ENCODE results near the gene ZNF469.

Gene ZNF469

DNA sequence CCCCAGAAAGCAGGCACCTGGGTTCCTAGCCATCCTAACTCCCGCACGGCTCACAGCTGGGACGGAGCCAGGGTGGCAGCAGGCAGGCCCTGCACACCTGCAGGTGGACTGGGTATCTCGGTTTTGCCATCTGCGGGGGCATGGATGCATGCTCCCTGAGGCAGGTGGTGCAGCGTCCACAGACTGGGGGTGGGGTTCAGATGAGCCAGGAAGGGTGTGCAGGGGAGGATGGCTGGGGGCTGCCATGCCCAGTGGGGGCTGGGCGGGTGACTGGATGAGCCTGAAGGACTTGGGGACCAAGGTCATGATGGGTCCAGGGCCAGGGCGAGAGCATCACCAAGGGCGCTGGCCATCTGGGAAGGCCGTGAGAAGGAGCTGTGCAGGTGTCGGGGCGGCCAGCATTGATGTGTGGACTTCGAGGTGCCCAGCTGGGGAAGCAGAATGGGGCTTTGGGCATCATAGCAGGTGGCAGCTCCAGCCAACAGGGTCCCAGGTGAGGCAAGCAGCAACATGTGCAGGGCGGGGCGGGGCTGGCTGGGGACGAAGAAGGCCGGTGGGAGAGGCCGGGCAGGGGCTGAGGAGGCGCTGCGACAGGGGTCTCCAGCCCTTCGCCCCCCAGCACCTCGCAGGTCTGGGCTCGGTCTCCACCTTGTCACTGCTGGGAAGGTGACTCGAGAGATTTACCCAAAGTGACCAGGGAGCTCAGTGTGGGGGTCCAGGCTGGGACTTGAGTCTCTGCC, 41.0 kb upstream of the ZNF469 start:
- no peak overlapping the region for H3K27ac ChIP-seq (ENCODE audit: low read depth, low read length)
- no peaks in the 10 kb centered on the region for H3K79me2 ChIP-seq (ENCODE audit: control insufficient read depth, insufficient read depth, low read length, unreplicated experiment)
- no peak overlapping the region for H3K4me3 ChIP-seq (ENCODE audit: low read depth, low read length)
- H3K27me3 ChIP-seq (ENCODE audit: insufficient read depth, low read length), result no peaks in the 10 kb centered on the region
- no peak overlapping the region for H2AFZ ChIP-seq (ENCODE audit: low read length, unreplicated experiment)
- H3K36me3 ChIP-seq (ENCODE audit: insufficient read depth, low read length), result no peaks in the 10 kb centered on the region
- no peaks in the 10 kb centered on the region for H3K4me1 ChIP-seq (ENCODE audit: control insufficient read depth, insufficient read depth, low read length, unreplicated experiment)

DNA sequence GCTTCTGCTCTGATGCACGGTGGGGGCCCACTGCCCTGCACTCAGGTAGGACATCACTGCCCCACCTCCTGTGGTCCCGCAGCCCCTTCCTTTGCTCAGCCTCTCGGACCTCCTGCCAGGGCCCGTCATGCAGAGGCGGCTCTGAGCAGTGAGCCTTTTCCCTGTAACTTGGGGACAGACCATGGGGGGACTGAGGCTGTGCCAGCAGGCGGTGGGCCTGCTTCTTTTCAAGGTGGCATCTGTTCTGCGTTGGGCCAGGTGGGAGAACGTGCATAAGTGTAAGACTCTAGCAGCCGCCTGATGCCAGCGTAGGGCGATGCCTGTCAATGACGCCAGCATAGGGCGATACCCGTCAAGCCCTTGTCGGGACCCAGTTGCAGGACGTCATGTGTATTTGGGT, 40.3 kb upstream of the ZNF469 start:
- no peaks in the 10 kb centered on the region for H3K36me3 ChIP-seq (ENCODE audit: insufficient read depth, low read length)
- no peak overlapping the region for H2AFZ ChIP-seq (ENCODE audit: low read length, unreplicated experiment)
- no peaks in the 10 kb centered on the region for H3K79me2 ChIP-seq (ENCODE audit: control insufficient read depth, insufficient read depth, low read length, unreplicated experiment)
- no peak overlapping the region for H3K27ac ChIP-seq (ENCODE audit: low read depth, low read length)
- H3K4me3 ChIP-seq (ENCODE audit: low read depth, low read length), result no peak overlapping the region
- no peaks in the 10 kb centered on the region for H3K4me1 ChIP-seq (ENCODE audit: control insufficient read depth, insufficient read depth, low read length, unreplicated experiment)
- no peaks in the 10 kb centered on the region for H3K27me3 ChIP-seq (ENCODE audit: insufficient read depth, low read length)

DNA sequence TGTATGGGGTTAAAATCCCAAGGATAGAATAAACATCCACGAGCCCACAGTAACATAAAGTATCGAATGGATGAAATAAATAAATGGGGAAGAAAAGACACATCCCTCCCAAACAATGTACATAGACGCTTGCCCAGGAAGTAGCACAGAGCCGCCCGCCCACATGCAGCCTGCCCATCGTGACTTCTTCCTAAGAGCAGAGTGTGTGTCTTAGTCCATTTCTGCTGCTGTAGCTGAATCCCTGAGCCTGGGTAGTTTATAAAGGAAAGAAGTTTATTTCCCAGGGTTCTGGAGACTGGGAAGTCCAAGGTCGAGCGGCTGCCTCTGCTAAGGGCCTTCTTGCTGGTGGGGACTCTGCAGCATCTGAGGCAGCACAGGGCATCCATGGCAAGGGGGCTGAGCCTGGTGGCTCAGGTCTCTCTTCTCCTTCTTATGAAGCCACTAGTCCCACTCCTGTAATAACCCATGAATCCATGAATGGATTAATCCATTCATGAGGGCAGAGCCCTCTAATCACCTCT, 39.4 kb upstream of the ZNF469 start:
- Histone ChIP-seq H3K4me1 (ENCODE audit: control insufficient read depth, insufficient read depth, low read length, unreplicated experiment) (no peaks in the 10 kb centered on the region), H3K36me3 (ENCODE audit: insufficient read depth, low read length) (no peaks in the 10 kb centered on the region)

DNA sequence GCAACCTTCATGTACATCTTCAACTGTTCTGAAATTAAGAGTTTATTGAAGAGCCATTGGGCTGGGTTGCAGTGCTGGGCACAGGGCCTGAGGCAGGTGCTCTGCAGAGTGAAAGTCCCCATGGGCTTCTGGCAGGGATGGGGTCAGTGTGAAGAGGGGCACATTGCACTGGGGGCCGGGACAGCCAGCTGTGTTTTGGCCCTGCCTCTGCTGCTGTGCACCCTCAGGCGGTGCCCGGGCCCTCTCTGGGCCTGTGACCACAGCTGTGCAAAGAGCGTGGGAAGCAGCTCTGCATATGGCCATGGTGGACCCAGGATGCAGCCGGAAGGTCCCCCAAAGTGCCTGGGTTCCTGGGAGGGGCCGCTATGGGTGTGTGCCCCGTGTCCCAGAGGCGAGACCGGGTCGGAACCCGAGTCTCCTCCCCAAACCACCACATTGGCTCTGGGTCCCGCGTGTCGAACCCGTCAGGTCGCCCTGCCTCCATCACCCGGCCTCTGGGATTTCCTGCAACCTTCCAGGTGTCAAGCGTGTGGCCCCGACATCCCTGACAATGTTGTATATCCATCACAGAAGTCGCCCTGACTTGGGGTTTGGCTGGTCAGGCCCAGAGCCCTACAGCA, 38.2 kb upstream of the ZNF469 start:
- Histone ChIP-seq H3K27me3 (ENCODE audit: insufficient read depth, low read length) (no peaks in the 10 kb centered on the region), H3K36me3 (ENCODE audit: insufficient read depth, low read length) (no peaks in the 10 kb centered on the region), H3K4me1 (ENCODE audit: control insufficient read depth, insufficient read depth, low read length, unreplicated experiment) (no peaks in the 10 kb centered on the region), H3K79me2 (ENCODE audit: control insufficient read depth, insufficient read depth, low read length, unreplicated experiment) (no peaks in the 10 kb centered on the region), H3K27ac (ENCODE audit: low read depth, low read length) (no peak overlapping the region), H2AFZ (ENCODE audit: low read length, unreplicated experiment) (no peak overlapping the region), H3K4me3 (ENCODE audit: low read depth, low read length) (no peak overlapping the region)

More for the DNA sequence above, 39.4 kb upstream of the ZNF469 start:
- H3K4me3 ChIP-seq (ENCODE audit: low read depth, low read length), result no peak overlapping the region
- H3K79me2 ChIP-seq (ENCODE audit: control insufficient read depth, insufficient read depth, low read length, unreplicated experiment), result no peaks in the 10 kb centered on the region
- no peak overlapping the region for H2AFZ ChIP-seq (ENCODE audit: low read length, unreplicated experiment)
- H3K27me3 ChIP-seq (ENCODE audit: insufficient read depth, low read length), result no peaks in the 10 kb centered on the region
- H3K27ac ChIP-seq (ENCODE audit: low read depth, low read length), result no peak overlapping the region

DNA sequence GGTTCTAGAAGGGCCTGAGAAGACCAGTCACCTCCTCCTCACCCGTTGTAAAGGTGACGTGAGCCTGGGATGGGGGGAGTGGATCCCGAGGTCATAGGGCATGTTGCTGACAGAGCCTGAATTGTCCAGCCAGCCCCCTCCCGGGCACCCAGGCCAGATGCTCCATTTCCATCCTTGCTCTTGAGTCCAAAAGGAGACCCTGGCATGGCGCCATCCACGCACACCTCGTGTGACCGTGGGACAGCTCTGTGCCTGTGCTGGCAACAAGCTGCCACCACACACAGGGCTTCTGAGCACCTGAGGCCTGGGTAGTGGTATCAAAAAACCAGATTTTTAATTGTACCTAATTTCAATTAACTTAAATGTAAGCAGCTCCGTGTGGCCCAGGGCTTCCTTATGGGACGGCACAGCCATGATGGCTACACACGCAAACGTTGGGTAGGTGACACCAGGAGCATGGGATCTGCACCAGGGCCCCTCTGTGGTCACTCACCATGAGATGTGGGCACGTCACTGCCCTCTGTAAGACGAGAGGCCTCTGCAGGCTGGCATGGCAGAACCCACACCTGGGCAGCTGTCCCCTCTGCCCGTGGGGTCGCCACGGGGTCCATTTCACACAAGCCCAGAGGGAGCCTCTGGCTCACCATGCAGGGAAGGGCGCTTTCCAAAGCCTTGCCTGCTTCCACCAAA, 37.6 kb upstream of the ZNF469 start:
- Histone ChIP-seq H3K27ac (ENCODE audit: low read depth, low read length) (no peak overlapping the region), H3K36me3 (ENCODE audit: insufficient read depth, low read length) (no peaks in the 10 kb centered on the region), H3K27me3 (ENCODE audit: insufficient read depth, low read length) (no peaks in the 10 kb centered on the region), H3K4me3 (ENCODE audit: low read depth, low read length) (no peak overlapping the region), H2AFZ (ENCODE audit: low read length, unreplicated experiment) (no peak overlapping the region), H3K79me2 (ENCODE audit: control insufficient read depth, insufficient read depth, low read length, unreplicated experiment) (no peaks in the 10 kb centered on the region), H3K4me1 (ENCODE audit: control insufficient read depth, insufficient read depth, low read length, unreplicated experiment) (no peaks in the 10 kb centered on the region)

DNA sequence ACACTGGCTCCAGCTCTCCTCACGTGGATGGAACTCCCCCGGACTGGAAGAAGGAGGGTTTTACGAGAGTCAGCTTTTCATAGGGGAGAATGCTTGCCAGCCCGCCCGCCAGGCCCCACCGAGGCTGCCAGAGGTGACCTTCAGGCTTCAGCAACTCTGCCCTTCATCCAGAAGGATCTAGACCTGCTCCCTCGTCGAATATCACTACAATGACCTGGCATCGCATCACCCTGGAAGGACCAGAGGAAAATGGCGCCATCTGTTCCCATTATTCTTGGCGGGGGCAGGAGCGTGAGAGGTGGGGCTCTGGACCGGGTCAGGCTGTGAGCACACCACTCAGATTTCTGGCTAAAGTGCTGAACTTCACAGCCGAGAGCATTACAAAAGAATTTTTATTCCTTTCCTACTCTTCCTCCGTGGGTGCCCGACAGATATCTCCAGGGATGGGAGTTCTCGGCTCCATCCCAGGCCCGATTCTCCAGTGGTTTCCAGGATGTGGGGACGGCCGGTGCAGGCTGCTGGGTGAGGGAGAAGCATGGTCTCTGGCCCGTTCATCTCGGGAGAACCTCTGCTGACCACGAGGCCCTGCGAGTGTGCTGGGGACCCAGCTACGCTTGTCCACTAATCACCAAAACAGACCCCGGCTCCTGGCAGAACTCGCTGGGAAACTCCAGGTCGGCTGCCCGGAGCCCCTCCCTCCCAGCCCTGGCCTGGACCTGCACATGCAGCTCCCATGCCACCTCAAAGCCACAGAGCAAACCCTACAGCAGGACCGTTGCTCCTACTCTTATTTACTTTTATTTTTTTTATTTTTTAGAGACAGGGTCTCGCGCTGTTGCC, 36.8 kb upstream of the ZNF469 start:
- Histone ChIP-seq H2AFZ (ENCODE audit: low read length, unreplicated experiment) (no peak overlapping the region), H3K27ac (ENCODE audit: low read depth, low read length) (no peak overlapping the region), H3K27me3 (ENCODE audit: insufficient read depth, low read length) (no peaks in the 10 kb centered on the region), H3K36me3 (ENCODE audit: insufficient read depth, low read length) (no peaks in the 10 kb centered on the region), H3K79me2 (ENCODE audit: control insufficient read depth, insufficient read depth, low read length, unreplicated experiment) (no peaks in the 10 kb centered on the region), H3K4me1 (ENCODE audit: control insufficient read depth, insufficient read depth, low read length, unreplicated experiment) (no peaks in the 10 kb centered on the region), H3K4me3 (ENCODE audit: low read depth, low read length) (no peak overlapping the region)

DNA sequence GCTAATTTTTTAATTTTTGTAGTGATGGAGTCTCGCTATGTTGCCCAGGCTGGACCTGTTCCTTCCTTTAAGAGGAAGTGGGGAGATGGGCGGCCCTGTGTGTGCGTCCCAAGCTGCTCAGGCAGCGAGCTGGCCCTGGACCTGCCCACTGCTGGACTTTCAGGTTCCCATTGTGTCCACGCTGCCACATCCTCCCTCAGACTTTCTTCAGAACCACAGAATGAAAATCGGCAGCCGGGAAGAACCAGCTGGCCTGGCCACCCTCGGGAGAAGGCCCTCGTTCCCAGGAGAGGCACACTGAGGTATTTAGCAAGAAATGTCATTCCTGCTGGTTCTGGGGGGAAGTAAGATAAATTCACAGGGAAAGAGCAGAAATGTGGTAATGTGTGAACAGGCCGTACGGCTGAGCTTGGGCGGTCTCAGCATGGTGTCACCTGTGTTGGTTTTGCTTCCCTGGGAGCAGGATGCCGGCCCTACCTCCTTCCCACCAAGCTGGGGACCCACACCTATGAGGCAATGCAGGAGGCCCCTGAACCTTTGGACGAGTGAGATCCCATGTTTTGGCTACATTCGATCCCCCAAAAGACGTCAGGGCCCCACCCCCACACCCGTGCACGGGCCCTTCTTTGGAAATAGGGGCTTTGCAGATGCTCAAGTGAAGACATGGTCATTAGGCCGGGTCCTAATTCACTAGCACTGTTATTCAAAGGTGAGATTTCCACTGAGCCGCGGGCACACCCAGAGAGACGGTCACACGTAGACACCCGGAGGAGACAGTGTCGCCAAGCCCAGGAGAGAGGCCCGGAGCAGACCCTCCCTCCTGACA, 35.9 kb upstream of the ZNF469 start:
- Histone ChIP-seq H3K79me2 (ENCODE audit: control insufficient read depth, insufficient read depth, low read length, unreplicated experiment) (no peaks in the 10 kb centered on the region), H2AFZ (ENCODE audit: low read length, unreplicated experiment) (no peak overlapping the region), H3K27ac (ENCODE audit: low read depth, low read length) (no peak overlapping the region), H3K4me3 (ENCODE audit: low read depth, low read length) (no peak overlapping the region), H3K4me1 (ENCODE audit: control insufficient read depth, insufficient read depth, low read length, unreplicated experiment) (no peaks in the 10 kb centered on the region), H3K27me3 (ENCODE audit: insufficient read depth, low read length) (no peaks in the 10 kb centered on the region), H3K36me3 (ENCODE audit: insufficient read depth, low read length) (no peaks in the 10 kb centered on the region)

DNA sequence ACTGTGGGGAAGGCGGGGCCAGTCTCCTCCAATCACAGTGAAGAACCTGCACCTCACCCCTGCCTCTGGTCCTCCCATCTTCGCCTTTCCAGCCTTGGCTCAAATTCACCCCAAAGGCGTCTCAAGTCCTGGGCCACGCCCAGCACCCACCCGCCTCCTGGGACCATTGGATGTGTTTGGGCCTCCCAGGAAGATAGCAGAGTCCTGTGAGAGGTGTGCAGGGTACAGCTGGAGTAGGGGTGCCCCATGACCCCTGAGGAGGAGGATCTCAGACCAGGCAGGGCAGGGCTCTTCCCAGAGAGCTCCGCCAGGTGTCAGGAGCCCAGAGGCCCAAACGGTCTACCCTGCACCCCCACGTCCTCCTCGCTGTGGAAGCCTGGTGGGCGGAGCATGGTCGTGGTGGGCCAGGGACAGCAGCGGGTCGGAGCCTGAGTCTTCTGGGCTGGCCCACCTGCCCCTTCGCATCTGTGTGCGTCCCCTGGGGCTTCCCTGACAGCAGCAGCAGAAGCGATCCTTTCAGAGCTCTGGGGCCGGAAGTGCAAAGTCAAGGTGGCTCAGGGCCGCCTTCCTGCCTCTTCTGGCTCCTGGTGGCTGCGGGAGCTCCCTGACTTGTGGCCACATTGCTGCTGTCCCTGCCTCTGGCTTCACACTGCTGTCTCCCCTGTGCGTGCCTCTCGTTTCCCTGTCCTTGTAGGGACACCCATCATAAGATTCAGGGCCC, 34.9 kb upstream of the ZNF469 start:
- H3K27ac ChIP-seq (ENCODE audit: low read depth, low read length), result no peak overlapping the region
- no peaks in the 10 kb centered on the region for H3K79me2 ChIP-seq (ENCODE audit: control insufficient read depth, insufficient read depth, low read length, unreplicated experiment)

DNA sequence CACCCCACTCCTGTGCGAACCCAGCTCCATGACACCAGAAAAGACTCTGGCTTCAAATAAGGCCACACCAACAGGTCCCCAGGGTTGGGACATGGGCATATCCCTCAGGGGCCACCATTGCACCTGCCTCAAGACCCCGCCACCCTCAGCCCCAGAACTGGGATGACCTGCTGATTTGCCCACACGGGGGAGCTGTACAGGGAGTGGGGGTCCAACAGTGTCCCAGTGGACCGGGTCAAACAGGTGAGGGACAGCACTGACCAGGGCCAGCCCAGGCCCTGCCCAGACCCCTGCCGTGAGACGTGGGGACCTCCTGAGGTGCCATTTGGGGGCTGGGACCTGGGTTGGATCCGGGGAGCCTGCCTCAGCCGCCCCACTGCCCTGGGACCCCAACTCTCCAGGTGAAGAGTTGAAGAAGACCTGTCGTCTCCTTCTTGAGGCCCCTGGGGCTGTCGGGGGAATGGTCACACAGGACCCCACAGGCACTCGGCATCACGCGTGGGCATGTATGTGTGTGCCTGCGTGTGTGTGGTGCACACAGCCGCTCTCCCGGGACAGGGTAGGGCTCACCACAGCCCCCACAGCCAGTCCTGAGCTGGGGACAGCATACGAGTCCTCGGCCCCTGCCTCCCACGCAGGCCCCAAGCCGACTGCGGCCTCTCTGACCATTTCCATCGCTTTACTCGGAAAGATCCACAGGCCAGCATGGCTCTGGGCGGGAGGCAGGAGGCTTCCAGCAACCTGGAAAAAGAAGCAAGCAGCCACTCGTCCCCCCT, 34.2 kb upstream of the ZNF469 start:
- no peaks in the 10 kb centered on the region for H3K79me2 ChIP-seq (ENCODE audit: control insufficient read depth, insufficient read depth, low read length, unreplicated experiment)
- H3K27ac ChIP-seq (ENCODE audit: low read depth, low read length), result no peak overlapping the region
- H3K4me3 ChIP-seq (ENCODE audit: low read depth, low read length), result no peak overlapping the region
- H3K4me1 ChIP-seq (ENCODE audit: control insufficient read depth, insufficient read depth, low read length, unreplicated experiment), result no peaks in the 10 kb centered on the region
- H3K27me3 ChIP-seq (ENCODE audit: insufficient read depth, low read length), result no peaks in the 10 kb centered on the region
- H2AFZ ChIP-seq (ENCODE audit: low read length, unreplicated experiment), result no peak overlapping the region
- no peaks in the 10 kb centered on the region for H3K36me3 ChIP-seq (ENCODE audit: insufficient read depth, low read length)

More for the DNA sequence above, 34.9 kb upstream of the ZNF469 start:
- Histone ChIP-seq H2AFZ (ENCODE audit: low read length, unreplicated experiment) (no peak overlapping the region), H3K4me1 (ENCODE audit: control insufficient read depth, insufficient read depth, low read length, unreplicated experiment) (no peaks in the 10 kb centered on the region), H3K36me3 (ENCODE audit: insufficient read depth, low read length) (no peaks in the 10 kb centered on the region), H3K4me3 (ENCODE audit: low read depth, low read length) (no peak overlapping the region), H3K27me3 (ENCODE audit: insufficient read depth, low read length) (no peaks in the 10 kb centered on the region)
